GM19452 (cell line): ENCODE data around the gene SLC2A13.
"Not testable (repeated sequence)": the region's sequence is repeated elsewhere in the genome, so short reads cannot be mapped to it uniquely, and the experiment has no call there.

Experiments
- ATAC-seq: cut with Tn5 transposase; IDR thresholded peaks from one replicate; pipeline ENCODE4 v1.9.1; 2021; ENCODE audit not compliant: unreplicated experiment

Gene SLC2A13

GRCh38 chr12:39824505-39825212 lies 281.2 kb downstream of the SLC2A13 start:
- ATAC-seq: no peak

GRCh38 chr12:39816671-39817185 lies 289.2 kb downstream of the SLC2A13 start:
- no peak for ATAC-seq

- no peak for ATAC-seq
Measured at GRCh38 chr12:39815746-39816145, 290.1 kb downstream of the SLC2A13 start.

- ATAC-seq: no peak
Measured at GRCh38 chr12:39814626-39815025, 291.3 kb downstream of the SLC2A13 start.

- ATAC-seq: no peak
Measured at GRCh38 chr12:39813776-39814175, 292.1 kb downstream of the SLC2A13 start.

GRCh38 chr12:39812456-39812855 lies 293.4 kb downstream of the SLC2A13 start:
- ATAC-seq: not testable (repeated sequence)

GRCh38 chr12:39807043-39807442 lies 298.8 kb downstream of the SLC2A13 start:
- no peak for ATAC-seq

GRCh38 chr12:39805651-39806050 lies 300.2 kb downstream of the SLC2A13 start:
- ATAC-seq: no peak

- no peak for ATAC-seq
Measured at GRCh38 chr12:39804898-39805297, 301.0 kb downstream of the SLC2A13 start.

GRCh38 chr12:39804479-39804878 lies 301.4 kb downstream of the SLC2A13 start:
- ATAC-seq: no peak

- ATAC-seq: no peak
Measured at GRCh38 chr12:39803151-39803550, 302.7 kb downstream of the SLC2A13 start.

- ATAC-seq: no peak
Measured at GRCh38 chr12:39798977-39799376, 306.9 kb downstream of the SLC2A13 start.

GRCh38 chr12:39798429-39798828 lies 307.5 kb downstream of the SLC2A13 start:
- no peak for ATAC-seq

- ATAC-seq: no peak
Measured at GRCh38 chr12:39795481-39795880, 310.4 kb downstream of the SLC2A13 start.

GRCh38 chr12:39792938-39793337 lies 312.9 kb downstream of the SLC2A13 start:
- ATAC-seq: no peak

GRCh38 chr12:39788239-39788638 lies 317.6 kb downstream of the SLC2A13 start:
- ATAC-seq: no peak

GRCh38 chr12:39785814-39786213 lies 320.1 kb downstream of the SLC2A13 start:
- ATAC-seq: not testable (repeated sequence)

GRCh38 chr12:39782026-39782545 lies 323.8 kb downstream of the SLC2A13 start:
- ATAC-seq: no peak

- ATAC-seq: no peak
Measured at GRCh38 chr12:39780913-39781446, 324.9 kb downstream of the SLC2A13 start.

GRCh38 chr12:39780411-39780912 lies 325.4 kb downstream of the SLC2A13 start:
- ATAC-seq: no peak

- ATAC-seq: no peak
Measured at GRCh38 chr12:39779768-39780340, 326.0 kb downstream of the SLC2A13 start.

GRCh38 chr12:39777465-39777864 lies 328.4 kb downstream of the SLC2A13 start:
- no peak for ATAC-seq
